ENCODE results near the gene C5orf15.
"Not testable (repeated sequence)": the region's sequence is repeated elsewhere in the genome, so short reads cannot be mapped to it uniquely, and the experiment has no call there.

C5orf15 gene

DNA sequence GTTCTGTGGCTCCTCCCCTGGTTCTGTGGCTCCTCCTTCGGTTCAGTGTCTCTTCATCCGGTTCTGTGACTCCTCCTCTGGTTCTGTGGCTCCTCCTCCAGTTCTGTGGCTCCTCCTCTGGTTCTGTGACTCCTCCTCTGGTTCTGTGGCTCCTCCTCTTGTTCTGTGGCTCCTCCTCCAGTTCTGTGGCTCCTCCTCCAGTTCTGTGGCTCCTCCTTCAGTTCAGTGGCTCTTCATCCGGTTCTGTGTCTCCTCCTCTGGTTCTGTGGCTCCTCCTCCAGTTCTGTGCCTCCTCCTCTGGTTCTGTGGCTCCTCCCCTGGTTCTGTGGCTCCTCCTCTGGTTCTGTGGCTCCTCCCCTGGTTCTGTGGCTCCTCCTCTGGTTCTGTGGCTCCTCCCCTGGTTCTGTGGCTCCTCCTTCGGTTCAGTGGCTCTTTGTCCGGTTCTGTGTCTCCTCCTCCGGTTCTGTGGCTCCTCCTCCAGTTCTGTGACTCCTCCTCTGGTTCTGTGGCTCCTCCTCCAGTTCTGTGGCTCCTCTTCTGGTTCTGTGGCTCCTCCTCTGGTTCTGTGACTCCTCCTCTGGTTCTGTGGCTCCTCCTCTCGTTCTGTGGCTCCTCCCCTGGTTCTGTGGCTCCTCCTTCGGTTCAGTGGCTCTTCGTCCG lies 32.3 kb downstream of the C5orf15 start:
- not testable (repeated sequence) for DNase-seq

DNA sequence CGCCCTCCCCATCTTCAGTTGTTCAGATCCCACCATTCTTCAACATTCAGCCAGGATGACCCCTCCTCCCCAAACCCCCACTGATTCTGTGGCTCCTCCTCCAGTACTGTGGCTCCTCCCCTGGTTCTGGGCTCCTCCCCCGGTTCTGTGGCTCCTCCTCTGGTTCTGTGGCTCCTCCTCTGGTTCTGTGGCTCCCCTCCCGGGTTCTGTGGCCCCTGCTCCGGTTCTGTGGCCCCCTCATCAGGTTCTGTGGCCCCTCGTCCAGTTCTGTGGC lies 32.8 kb downstream of the C5orf15 start:
- DNase-seq = peak; percentile 18

DNA sequence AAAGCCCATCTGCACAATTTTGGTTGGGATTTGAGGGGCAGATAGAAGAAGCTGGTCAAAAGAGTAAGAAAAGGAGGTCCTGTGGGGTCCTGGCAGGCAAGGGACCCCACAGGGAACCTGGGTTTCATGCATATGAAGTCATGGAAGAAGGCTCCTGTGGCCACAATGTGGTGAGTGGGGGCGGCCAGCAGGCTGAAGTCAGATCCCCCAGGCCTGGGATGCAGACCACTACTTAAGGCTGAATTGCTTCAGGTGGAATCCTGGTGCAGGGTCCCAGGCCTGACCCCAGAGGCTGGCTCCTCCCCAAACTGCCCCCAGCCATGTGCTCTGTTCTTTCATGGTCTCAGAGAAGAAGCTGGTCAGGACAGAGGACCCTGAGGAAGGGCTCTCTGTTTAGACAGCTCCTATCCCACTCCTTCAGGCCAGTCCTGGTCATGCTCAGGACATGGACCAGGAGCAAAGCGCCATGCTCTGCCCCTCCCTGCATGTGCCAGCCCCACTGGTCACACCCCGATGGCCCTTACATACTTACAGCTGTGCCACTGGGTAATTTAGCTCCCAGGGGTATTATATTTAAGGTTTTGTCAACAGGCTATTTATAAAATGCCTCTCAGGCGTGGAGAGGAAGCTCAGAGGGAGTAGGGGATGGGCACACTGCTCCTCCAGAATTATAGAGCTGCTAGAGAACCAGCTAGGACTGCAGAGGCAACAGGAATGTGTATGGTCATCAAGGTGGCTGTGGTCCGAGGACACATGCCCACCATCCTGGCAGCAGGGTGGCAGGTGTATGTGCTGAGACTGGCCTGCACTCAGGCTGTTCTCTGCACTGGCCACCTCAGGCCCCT lies 33.4 kb downstream of the C5orf15 start:
- DNase-seq = peak; percentile 19

DNA sequence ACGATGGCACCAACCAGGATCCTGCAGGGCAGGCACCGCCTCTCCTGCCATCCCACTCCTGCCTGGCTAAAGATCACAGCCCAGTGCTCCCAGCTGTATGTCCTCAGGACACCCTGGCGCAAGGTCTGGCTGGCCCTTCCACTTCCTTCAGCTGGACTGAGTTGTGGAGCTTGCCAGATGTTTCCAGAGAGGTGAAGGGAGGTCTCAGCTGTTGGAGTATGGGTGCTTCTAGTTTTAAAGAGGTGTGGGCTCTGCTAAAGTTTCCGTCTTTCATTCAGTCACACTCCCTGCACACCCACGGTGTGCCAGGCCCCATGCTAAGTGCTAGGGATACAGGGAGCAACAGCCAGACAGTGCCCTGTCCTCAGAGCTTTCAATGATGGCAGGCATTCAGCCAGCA lies 34.1 kb downstream of the C5orf15 start:
- peak; percentile 25 for DNase-seq

DNA sequence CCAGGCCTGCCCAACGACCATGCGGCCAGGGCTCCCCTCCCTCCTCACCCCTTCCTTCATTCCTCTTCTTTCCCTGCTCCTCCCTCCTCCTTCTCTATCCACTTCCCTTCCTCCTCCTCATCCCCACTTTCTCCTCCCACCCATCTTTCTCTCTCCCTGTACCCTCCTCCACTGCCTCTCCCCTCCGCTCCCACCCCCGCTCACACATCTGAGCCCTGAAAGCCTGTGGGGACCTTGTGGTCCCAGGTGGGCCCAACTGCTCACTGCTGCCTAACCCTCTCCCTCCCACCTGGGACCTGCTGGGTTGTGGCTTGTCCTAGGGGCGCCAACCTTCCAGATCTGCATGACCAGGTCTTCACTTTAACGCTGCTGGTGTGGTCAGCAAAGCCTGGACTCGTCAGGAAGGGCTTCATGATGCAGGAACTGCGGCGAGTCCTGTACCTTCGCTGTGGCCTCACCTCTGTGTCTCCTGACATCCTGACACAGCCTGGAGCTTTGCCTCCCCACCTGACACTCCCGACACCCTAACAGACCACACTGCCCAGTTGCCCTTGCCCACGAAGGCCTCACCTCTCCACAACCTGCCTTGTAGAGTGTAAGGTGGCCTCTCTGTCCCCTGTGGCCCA lies 34.6 kb downstream of the C5orf15 start:
- peak; percentile 17 for DNase-seq

DNA sequence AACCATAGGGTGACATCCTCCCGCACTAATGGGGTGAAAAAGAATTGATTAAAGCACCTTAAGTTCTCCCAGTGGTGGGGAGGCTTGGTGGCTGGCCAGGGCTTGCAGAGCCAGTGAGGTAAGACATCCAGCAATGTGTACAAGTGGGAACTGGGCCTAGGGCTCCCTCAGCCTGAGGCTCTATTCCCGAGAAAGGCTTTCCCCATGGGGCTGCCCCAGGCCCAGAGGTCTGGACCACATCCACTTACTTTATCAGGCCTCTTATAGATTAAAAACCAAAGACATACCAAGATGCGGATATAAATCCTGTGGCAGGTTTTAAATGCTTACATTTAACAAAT lies 35.3 kb downstream of the C5orf15 start:
- DNase-seq = no peak

DNA sequence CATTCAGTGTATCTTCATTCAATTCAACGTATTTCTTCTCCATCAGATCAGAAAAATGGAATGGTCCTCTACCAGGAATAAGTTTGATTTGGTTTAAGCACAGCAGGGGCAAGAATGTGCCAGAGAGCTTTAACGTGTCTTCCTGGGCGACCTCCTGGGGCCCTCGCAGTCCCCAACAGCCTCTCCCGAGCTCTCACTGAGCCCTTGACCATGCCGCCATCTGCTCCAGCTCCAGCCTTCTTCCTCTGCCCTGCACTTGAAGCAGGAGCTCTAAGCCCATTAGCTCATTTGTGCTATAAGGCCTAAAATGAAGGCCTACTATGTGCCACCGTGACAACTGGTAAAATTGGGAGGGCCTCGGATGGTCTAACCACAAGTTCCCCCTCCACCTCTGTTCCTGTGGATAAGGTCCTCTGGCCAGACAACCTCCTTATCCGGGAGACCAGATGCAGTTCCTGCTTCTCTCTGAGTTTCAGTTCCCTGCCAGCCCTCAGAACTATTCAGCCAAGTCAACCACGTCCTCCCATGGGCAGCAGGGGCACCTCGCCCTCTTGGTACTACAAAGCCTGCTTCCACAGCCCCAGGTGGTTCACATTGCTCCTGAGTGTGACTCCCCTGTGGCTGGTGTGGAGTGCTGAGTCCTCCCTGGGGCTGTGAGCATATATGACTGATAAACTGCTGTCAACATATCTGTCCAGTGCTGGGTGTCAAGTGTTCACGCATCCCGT lies 35.8 kb downstream of the C5orf15 start:
- no peak for DNase-seq

DNA sequence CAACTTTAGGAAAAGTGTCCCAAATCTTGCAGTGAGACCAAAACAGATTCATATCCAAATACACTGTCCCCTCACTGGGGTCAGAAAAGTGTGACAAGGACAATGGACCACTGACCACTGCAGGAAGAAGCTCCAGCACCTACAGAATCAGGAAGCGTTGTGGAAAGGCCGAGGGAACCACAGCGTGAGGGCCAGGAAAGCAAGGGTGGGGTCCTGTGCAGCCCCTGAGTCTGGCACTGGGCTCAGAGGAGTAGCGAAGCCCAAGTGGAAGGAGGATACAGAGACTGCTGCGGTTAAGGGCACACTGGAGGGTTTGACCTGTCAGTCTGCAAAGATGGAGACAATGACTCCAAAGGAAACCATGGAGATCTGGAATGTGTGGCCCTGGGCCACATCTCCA lies 36.9 kb downstream of the C5orf15 start:
- DNase-seq = no peak

DNA sequence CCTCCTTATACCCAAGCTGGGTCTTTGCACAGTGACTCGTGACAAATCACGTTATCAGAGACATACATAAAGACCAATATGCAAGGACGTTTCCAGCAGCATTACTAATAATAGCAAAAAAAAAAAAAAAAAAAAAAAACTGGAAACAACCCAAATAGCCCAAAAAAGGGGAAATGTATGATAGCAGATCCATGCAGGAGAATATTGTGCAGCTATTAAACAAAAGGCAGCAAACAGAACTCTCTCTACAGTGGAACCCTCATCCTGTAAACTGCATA lies 37.7 kb downstream of the C5orf15 start:
- no peak for DNase-seq

DNA sequence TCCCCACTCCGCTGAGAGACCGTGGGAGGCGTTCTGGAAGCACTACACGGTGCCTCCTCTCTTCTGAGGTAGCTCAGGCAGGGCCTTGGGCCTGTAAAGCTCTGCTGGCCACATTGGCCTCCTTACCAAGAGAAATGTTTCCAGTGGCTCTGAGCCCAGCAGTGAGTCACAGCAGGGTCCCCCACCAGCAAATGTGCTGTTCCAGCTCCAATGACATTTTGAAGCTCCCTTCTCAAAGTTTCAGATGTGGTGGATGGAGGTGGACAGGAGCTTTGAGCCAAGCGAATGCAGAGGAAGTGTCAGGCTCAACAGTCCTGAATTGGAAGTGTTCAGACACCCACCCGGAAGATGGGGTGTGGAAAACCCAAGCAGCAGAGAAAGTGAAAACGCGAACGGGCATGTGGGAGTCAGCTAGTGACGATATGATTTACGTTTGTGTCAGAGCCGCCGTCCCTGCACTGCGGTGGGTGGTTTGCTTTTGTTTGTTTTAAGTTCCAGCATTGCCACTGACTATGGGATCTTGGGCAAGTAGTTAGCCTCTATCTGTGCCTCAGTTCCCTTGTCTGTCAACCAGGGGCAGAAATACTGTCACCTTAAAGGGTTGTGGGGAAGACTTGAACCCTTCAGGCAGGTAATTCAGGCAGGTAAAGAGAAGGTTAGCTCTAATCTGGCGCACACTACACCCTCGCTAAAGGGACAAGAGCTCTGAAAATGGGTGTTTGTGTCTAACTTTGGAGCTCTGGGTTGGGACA lies 38.2 kb downstream of the C5orf15 start:
- DNase-seq = no peak

DNA sequence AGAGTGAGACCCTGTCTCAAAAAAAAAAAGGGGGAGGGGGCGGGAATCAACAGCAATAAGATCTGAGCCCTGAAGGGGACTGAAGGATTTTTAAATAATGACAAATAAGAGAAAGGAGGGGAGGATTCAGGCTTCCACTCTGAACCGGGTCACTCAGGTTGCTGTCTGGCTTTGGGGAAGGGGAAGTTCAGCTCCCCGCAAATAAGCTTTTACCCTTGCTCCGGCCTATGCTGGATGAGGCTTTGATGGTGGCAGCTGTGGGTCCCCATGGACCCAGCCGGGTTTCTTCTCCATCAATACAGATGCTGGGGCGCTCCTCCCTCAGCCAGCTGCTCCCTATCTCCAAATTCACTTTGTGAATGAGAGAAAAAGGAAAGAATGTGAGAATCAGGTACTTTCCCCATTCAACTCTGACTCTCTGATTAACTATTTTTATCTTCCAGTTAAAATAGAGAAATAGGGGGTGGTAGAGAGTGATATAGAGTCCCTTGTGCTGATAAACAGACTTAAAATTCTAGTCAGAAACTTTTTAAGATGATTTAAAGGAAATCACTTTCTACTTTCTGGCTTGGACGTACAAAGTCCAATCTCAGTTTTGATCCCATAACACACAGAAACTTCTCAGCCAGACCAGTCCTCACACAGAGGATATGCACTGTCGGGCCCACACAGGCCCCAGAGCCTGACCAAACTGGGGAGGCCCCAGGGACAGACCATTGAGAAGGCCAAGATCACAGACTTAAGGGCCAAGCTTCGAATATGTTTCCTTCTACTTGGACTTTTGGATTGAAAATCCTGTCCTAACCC lies 39.6 kb downstream of the C5orf15 start:
- no peak for DNase-seq

DNA sequence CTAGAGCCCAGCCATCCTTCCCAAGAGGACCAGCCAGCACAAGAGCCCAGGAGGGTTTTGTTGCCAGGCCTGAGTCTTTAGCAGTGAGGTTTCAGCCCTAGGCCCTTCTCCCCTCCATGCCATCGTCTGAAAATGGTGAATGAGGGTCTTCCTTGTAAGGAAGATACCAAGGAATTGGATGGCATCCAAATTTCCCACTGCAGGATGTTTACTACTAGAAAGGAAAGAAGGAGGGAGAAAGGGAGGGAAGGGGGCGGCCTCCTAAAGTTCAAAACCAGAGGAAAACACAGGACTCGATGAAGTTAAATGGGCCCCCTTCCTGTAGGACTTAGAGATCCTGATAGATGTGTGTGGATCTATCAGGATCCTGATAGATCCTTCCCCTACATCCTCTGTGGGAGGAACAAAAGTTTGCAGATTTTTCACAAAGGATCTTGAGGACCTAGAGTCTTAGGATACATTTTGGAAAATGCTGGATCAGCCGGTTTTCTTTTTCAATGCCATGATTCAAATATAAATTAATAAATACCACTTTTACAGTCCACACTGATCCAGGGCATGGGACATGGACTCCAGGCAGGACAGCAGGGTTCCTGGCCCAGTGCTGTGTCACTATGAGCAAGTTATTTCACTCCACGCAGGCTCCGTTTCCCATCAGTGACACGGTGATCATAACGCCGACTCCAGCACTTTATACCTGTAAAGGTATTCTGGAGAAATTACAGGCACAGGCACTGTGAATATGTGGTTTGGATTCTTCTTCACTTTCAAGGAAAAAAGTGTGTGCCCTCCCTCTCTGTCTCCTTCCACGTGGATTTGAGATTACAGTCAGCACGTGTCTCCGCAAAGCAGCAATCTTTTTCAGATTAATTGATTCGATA lies 40.9 kb downstream of the C5orf15 start:
- no peak for DNase-seq

DNA sequence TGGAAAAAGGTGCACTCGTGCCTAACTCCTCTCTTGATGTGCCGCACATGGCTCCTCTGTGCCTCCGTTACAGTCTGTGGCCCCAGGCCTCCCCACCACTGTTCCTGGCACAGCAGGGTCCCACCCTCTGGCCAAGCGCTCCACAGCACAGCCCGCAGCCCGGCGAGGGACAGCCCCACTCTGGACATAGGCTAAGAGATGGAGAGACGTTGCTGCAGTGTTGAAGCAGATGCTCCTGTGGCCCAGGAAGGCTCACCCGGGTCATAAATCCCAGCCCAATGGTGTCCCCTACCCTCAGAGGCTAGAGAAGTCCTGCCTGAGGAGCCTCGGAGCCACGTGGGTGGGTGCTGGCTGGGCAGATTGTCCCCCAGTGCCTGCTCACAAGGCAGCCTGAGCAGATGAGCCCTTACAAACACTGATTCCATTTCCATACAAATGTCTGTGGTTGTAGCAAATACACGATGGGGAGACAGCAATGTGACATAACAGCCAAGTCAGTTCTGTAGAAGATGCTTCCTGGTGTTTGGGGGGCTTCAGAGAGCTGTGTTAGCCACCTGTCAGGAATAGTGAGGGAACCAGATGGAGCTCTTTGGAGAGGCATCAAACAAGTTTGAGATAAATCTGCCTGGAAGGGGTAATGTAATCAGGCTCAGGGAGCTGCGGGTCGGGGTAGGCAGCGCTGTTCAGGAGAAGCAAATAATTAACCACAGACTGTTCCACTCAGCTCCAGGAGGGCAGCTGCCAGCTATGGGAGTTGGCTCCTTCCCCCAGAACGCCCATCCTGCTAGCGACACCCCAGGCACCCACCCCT lies 41.7 kb downstream of the C5orf15 start:
- DNase-seq = no peak

DNA sequence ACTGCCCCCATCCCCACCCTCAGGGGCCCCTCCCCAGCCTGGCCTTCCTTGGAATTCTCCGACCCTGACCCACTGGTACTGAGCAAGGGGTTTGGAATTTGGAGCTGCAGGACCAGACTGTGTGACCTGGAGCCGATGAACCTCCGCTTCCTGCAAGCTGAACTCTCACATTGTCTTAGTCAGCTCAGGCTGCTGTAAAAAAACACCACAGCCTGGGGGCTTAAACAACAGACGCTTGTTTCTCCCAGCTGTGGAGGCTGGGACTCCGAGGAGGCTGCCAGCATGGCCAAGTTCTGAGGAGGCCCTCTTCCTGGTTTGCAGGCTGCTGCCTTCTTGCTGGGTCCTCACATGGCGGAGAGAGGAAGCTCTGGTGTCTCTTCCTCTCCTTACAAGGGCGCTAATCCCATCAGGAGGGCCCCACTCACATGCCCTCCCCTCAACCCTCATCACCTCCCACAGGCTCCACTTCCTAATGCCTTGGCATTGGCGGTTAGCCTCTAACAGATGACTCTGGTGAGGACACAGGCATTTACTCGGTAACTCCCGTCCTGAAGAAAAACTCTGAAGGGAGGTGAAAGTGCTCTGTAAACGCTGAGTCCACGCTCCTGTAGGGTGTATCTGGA lies 42.4 kb downstream of the C5orf15 start:
- DNase-seq = no peak

DNA sequence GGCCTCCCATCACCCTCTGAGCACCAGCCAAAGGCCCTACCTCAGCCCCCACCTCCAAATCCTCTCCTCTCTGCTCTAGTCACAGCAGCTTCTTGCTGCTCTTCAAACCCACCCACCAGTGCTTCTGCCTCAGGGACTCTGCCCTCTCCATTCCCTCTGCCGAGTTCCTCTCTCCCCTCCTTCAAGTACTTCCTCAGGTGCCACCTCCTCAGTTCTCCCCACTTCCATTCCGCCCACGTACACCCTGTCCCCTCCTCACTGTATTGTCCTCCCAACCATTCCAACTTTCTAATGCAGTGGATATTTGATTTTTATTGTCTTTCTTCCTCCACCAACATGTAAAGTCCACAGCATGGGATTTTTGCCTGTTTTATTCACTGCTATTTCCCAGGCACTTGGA lies 43.2 kb downstream of the C5orf15 start:
- DNase-seq = no peak

DNA sequence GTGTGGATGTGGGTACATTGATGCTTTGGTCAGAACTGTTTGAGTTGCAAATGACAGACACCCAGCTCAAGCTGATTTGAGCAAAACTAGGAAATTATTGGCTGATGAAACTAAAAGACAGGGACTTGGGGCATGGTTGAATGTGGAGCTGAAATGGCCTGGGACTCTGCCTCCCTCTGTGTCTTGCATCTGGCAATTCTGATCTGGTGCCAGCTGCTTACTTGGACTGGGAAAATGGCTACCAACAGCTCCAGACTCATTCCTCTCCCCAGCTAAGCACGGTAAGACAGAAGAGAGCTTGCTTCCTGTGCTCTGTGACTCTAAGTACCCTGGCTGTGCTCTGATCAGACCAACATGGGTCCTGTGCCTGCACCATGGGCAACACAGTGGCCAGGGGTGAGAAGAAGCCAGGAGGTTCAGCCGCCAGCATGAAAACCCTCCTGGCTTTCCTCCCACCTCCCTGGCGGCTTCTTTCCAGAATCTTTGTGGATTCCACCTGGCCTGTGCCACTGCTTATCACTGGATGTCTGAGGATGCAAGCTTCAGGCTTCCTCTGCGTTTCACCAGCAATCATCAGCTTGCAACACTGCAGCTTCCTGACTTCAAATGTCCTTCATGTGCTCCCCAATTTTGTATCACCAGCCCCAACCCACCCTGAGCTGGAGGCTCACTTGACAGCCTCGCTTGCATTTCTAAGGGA lies 44.1 kb downstream of the C5orf15 start:
- DNase-seq = no peak

DNA sequence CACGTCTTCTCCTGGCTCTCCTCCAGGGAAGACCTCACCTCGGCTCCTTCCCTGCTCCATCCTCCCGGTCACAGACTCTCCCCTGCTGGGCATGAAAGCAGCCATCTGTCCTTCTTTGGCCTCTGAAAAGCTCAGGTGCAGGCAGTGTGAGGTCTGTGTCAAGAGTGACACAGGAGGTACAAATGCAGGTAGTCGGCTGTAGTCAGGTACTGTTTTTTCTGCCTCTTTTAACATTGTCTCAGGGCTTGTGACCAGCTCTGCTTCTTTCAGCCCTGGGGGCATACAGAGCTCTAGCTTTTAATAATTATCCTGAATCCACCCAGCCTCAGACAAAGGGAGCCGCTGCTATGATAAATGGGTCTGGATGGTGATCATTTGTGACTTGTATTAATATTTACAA lies 46.4 kb downstream of the C5orf15 start:
- DNase-seq = no peak

DNA sequence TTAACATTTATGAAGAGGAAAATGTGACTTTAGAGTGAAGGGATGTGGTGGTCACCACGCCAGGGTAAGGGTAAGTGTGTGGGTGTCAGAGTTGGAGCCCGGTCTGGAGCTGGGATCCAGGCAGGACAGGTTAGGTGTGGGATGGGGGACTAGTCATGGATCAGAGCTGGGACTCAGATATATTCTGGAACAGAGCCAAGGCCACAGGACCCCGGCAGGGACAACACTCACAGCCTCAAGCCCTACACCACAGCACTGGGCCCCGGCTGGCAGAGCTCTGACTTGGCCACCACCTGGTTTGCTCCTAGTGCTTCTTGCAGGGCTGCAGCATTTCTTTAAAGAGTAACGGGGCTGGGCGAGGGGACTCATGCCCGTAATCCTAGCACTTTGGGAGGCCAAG lies 47.4 kb downstream of the C5orf15 start:
- DNase-seq = no peak
